T-helper 1 cell treated with Interleukin-12 subunit alpha and Interleukin-12 subunit beta and Interleukin-4 antibody, amounts not matched to agents 30 ng/mL and 1 ng/mL, for 36 hours (primary cell): Measurements from ENCODE around the gene PSMD7. TPM values are rescaled to one million over a fixed set of nuclear protein-coding genes. Genes with fewer than 3 reads are reported as not detected.
"Not testable (repeated sequence)": the region's sequence is repeated elsewhere in the genome, so short reads cannot be mapped to it uniquely, and the experiment has no call there.

ENCODE experiments used
- intact Hi-C: fragments of 100-400 bp; cut with micrococcal nuclease; formaldehyde crosslinking; loops from one replicate; pipeline ENCODE4 v1.15.1; 2024
- total RNA-seq: library from RNA; stranded (reverse); gene quantifications from 2 replicates; pipeline ENCODE4 v1.2.3, GENCODE V29; 2022

PSMD7 gene
- total RNA-seq, 1 donor from 2014 or later = 114 TPM

DNA sequence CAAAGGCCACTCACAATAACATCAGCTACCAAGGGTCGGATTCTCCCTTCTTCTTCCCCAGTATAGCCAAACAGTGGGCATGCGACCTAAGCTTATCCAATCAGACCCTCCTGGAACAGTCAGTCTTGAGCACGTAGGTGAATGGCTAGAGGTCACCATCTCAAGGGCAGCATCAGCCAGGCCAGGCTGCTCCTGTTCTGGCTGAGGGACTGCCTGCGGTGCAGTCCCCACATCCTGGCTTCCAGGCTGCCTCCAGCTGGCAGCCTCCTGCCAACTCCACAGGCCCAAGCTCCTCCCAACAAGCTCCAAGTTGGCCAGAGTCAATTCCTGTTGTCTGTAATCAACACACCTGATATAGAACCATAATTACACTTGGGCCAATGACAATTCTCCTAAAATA is 56.4 kb downstream of the PSMD7 start:
- intact Hi-C loops = not testable (repeated sequence)

Other genes with a start within 250 kb of the PSMD7 start
- gene NPIPB15, start 79.5 kb downstream of the PSMD7 start, total RNA-seq = 1.3 and 1.5 TPM in 2 replicates
- 2.3 and 3.5 TPM in 2 replicates for gene CLEC18B, start 124.7 kb downstream of the PSMD7 start, total RNA-seq